Measurements from ENCODE around the gene TANC2.

TANC2 gene

GRCh38 chr17:62965686-62966425, at the start of gene TANC2:
TSS of gene TANC2 (plus strand) at chr17:62966235. CDS start at chr17:63009560, 43,325 bp downstream.
- DNase-seq = no peak

GRCh38 chr17:62916684-62917571, 49.1 kb upstream of the TANC2 start:
- DNase-seq = no peak

- no peak for DNase-seq
Observed at GRCh38 chr17:62919388-62919787, 46.6 kb upstream of the TANC2 start.

- no peak for DNase-seq
Observed at GRCh38 chr17:62920300-62920699, 45.7 kb upstream of the TANC2 start.

- no peak for DNase-seq
Observed at GRCh38 chr17:62921817-62922216, 44.2 kb upstream of the TANC2 start.

- DNase-seq = no peak
Observed at GRCh38 chr17:62923258-62924150, 42.5 kb upstream of the TANC2 start.

GRCh38 chr17:62925267-62925836, 40.7 kb upstream of the TANC2 start:
- no peak for DNase-seq

- DNase-seq = no peak
Observed at GRCh38 chr17:62927083-62927482, 39.0 kb upstream of the TANC2 start.

- no peak for DNase-seq
Observed at GRCh38 chr17:62929320-62929719, 36.7 kb upstream of the TANC2 start.

GRCh38 chr17:62931101-62931500, 34.9 kb upstream of the TANC2 start:
- DNase-seq = no peak

DNA sequence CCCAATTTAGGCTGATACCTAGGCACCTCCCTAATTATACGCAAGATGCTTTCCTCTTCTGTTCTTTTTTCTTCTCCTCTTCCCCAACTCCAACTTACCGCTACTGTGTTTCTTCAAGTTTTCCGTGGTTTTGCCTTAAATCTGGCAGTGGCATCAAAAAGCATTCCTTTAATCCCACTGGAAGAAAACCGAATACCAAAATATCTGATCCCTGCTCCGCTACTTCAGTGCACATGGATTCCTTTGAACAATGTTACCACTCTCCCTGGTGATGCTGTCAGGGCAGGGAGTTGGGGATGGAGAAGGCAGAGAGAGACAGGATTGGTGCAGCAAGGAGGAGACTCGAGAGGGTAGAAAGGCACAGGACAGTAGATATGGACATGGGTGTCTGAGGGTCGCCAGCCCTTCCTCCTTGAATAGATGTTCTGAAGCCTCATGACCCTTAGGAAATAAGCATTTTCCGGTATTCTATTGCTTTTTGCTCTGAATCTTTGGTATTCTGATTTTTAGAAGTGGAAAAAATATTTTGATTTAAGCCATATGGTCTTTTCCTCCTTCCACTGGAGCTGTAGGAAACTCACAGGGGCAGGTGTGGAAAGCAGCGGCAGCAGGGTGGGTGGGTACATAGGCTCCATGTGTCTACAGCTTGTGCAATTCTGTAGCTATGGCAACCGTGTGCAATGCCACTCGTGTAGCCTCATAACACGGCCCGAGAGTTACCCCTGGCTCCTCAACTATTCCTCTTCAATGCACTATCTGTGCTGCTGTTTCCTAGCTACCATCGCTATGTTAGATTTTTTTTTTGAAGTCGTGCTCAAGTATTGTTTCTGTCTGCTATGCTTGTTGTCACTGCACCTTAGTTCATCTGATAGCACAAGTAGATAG, 32.3 kb upstream of the TANC2 start:
- DNase-seq = no peak

DNA sequence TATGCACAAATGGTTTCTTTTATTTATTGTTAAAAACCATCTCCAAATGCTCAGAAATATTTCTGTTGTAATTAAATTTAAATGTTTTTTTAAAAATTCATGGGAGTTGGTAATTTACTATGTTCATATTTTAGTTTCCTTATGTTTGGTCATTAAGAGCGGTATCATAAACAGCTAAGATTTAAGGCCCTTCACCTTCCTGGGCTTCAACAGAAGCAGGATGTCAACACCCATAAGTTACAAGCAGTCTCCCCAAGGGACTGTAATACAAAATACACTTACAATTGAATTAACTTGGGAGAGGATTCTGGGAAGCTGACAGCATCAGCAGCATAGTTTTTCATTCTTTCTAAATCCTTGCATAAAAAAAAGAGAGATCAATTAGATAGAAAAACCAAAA, 30.9 kb upstream of the TANC2 start:
- no peak for DNase-seq

- no peak for DNase-seq
Observed at GRCh38 chr17:62935523-62935922, 30.5 kb upstream of the TANC2 start.

DNA sequence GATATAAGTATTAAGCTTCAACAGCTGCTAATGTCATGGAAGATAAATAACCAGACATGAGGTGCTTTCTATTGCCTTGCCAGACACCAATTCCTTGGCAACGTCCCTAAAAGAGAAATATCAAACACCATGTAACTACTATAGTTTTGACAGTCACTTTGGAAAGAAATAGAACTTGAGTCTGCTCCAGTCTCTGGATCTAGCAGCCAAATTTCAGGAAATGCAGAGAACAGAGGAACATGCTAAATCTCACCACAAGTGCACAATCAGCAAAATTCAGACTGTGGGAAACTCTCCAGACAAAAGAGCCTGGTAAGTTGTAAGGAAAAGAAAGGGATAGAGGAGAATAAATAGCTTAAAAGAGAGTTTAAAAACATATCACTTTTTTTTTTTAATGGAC, 28.4 kb upstream of the TANC2 start:
- DNase-seq = no peak

DNA sequence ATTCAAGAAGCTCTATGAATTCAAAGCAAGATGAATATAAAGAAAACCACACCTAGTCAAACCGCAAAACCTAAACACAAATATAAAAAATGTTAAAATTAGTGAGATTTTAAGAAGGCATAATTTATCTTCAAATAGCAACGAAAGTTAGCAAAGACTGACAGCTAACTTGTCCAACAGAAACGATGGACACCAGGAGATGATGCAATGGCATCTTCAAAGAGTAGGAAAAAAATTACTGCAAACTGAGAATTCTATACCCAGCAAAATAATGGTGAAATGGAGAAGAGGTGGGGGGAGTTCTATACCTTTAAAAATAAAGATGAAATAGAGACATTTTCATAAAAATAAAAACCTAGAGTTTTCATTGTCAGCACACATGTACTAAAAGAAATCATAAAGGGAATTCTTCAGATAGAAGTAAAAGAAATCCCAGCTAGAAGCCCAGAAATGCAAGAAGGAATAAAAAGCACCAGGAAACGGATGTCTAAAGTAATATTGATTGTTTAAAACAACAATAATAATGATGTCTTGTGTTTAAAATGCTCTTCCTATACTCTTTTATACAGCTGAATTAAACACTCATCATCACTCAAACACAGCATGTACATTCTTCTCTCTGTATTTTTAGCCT, 24.6 kb upstream of the TANC2 start:
- DNase-seq = no peak

- DNase-seq = no peak
Observed at GRCh38 chr17:62948370-62948769, 17.7 kb upstream of the TANC2 start.

- DNase-seq = no peak
Observed at GRCh38 chr17:62949036-62949435, 17.0 kb upstream of the TANC2 start.

GRCh38 chr17:62950067-62950466, 16.0 kb upstream of the TANC2 start:
- DNase-seq = no peak

DNA sequence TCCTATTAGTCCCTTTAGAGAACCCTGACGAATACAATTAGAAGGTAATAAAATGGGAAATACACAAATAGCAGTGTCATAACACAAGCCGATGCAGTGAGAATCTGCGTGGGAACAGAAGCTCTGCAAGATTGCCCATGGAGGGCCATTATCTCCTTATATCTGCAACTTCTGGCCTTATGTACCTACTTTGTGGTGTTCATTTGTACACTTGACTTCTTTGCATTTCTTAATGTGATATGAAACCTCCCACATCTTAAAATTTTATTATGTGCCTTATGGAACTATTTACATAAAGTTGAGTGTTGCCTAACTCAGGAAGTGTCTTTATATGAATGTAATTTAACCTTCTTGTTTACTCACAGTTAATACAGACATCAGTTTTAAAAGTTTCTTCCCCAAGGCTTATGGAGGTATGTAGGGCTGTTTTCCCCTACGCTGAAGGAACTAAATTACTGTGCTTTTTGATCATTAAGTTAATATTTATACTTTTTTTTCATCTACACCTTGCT, 10.1 kb upstream of the TANC2 start:
- DNase-seq = no peak

GRCh38 chr17:62963296-62963695, 2.7 kb upstream of the TANC2 start:
- no peak for DNase-seq

GRCh38 chr17:62964506-62964905, 1.5 kb upstream of the TANC2 start:
- DNase-seq = no peak

Data from cortex of kidney (tissue), 1 donor.